Tibial nerve (tissue), 3 donors: ENCODE measurements around the gene UBE2G2.

Experiments used
- CTCF ChIP-seq, 5 experiments: fragments of 200-600 bp in 3 of 5; fragments of 450-650 bp in 2 of 5; sonication (generic) in 3 of 5; IDR thresholded peaks; one replicate each; pipeline ENCODE4 v1.5.1; 2016 to 2019; ENCODE audit warnings: antibody characterized with exemption in 5 of 5, mild to moderate bottlenecking in 3 of 5, moderate library complexity in 2 of 5
- POLR2A ChIP-seq, 2 donors: fragments of 450-650 bp; IDR thresholded peaks; one replicate each; pipeline ENCODE4 v1.6.1; 2017; ENCODE audit warnings: antibody characterized with exemption in 2 of 2, mild to moderate bottlenecking in 2 of 2, moderate library complexity in 2 of 2

GRCh38 chr21:44766014-44766817 is 35.4 kb downstream of the UBE2G2 start:
- TF ChIP-seq POLR2A (IDR thresholded peaks at IDR 0.05) (no peak), CTCF (IDR thresholded peaks at IDR 0.05) (no peak)
